GM19324 (cell line): Measurements from ENCODE around the gene SVBP.
A peak's percentile ranks its signal among the peaks of the same experiment; 100 is the strongest.
"Not testable (repeated sequence)": the region's sequence is repeated elsewhere in the genome, so short reads cannot be mapped to it uniquely, and the experiment has no call there.

Experiments
- ATAC-seq: cut with Tn5 transposase; IDR thresholded peaks from one replicate; pipeline ENCODE4 v1.9.1; 2021; ENCODE audit warnings: mild to moderate bottlenecking, moderate library complexity; ENCODE audit not compliant: unreplicated experiment, low FRiP score

The SVBP gene

GRCh38 chr1:42816585-42817439, at the start of gene SVBP, which contains the start of gene ERMAP:
Gene SVBP, minus strand, starts transcription at chr1:42817397. Its CDS starts 853 bp downstream, at chr1:42816544.
Gene ERMAP, plus strand, starts transcription at chr1:42817122. Its CDS starts 13,327 bp downstream, at chr1:42830449.
- peak; percentile 92 for ATAC-seq

- ATAC-seq: no peak
These were observed 49.4 kb upstream of the SVBP start for GRCh38 chr1:42866549-42866948.

- ATAC-seq: no peak
These were observed 43.8 kb upstream of the SVBP start for GRCh38 chr1:42861014-42861399.

GRCh38 chr1:42860339-42861013, 43.3 kb upstream of the SVBP start:
- no peak for ATAC-seq

GRCh38 chr1:42859366-42859765, 42.2 kb upstream of the SVBP start:
- not testable (repeated sequence) for ATAC-seq

GRCh38 chr1:42856554-42856953, 39.4 kb upstream of the SVBP start:
- not testable (repeated sequence) for ATAC-seq

GRCh38 chr1:42853116-42853884, 36.1 kb upstream of the SVBP start:
- ATAC-seq: no peak

GRCh38 chr1:42852608-42852980, 35.4 kb upstream of the SVBP start:
- no peak for ATAC-seq

- no peak for ATAC-seq
These were observed 34.9 kb upstream of the SVBP start for GRCh38 chr1:42851960-42852607.

- ATAC-seq: no peak
These were observed 34.2 kb upstream of the SVBP start for GRCh38 chr1:42851420-42851819.

- no peak for ATAC-seq
These were observed 32.7 kb upstream of the SVBP start for GRCh38 chr1:42849944-42850343.

- no peak for ATAC-seq
These were observed 31.8 kb upstream of the SVBP start for GRCh38 chr1:42848823-42849537.

- ATAC-seq: no peak
These were observed 30.7 kb upstream of the SVBP start for GRCh38 chr1:42847721-42848460.

- ATAC-seq: no peak
These were observed 30.0 kb upstream of the SVBP start for GRCh38 chr1:42847111-42847595.

- ATAC-seq: peak; percentile 82
These were observed 29.3 kb upstream of the SVBP start, which contains the start of gene ZNF691 for GRCh38 chr1:42846257-42847110. Gene ZNF691, plus strand, starts transcription at chr1:42846613. Its CDS starts 3,046 bp downstream, at chr1:42849659.

GRCh38 chr1:42845866-42846256, 28.7 kb upstream of the SVBP start:
- ATAC-seq: peak; percentile 15

- ATAC-seq: no peak
These were observed 28.0 kb upstream of the SVBP start for GRCh38 chr1:42845193-42845592.

- ATAC-seq: no peak
These were observed 27.5 kb upstream of the SVBP start for GRCh38 chr1:42844592-42845140.
